A549 (cell line): Measurements from ENCODE around the gene YTHDF2. TPM values are rescaled to one million over a fixed set of nuclear protein-coding genes. Genes with fewer than 3 reads are reported as not detected.
"Not testable (repeated sequence)": the region's sequence is repeated elsewhere in the genome, so short reads cannot be mapped to it uniquely, and the experiment has no call there.

Experiments used
- ATAC-seq, 2 experiments: fragments of 200-7000 bp in 1 of 2; fragments of >200 bp in 1 of 2; cut with Nextera tagmentation in 1 of 2; cut with Tn5 transposase in 1 of 2; 3 replicates each; pipeline versions ENCODE4 v1.8.0 to v1.9.1; 2018 to 2020; ENCODE audit warnings: mild to moderate bottlenecking in 1 of 2, moderate library complexity in 1 of 2
- CTCF ChIA-PET: fragments of 300-600 bp; sonication (Branson Sonifier 250); formaldehyde crosslinking; extraction: SDS; loops from one replicate; lab custom pipeline; 2021; ENCODE audit warnings: antibody characterized with exemption, inconsistent platforms; lab: Yijun Ruan, JAX
- POLR2A ChIA-PET: fragments of 350-600 bp; formaldehyde crosslinking; extraction: SDS; loops from one replicate; lab custom pipeline; 2021; ENCODE audit warnings: antibody characterized with exemption, inconsistent platforms; lab: Yijun Ruan, JAX
- DNase-seq, 2 experiments: peaks; one replicate each; pipeline versions ENCODE4 v3.0.0 to v3.0.0-alpha.2; 2011 to 2016; ENCODE audit warnings: low read depth in 1 of 2, low spot score in 1 of 2
- FAIRE-seq: peaks from 2 replicates; lab custom pipeline; 2011; peaks lifted over from hg19 to GRCh38; lab: Jason Lieb, UNC
- H3K27ac ChIP-seq, 2 experiments: fragments of >200 bp; sonication (Bioruptor Twin); formaldehyde crosslinking; 3 replicates each; pipeline ENCODE4 v1.5.1; 2016 to 2017
- H3K4me1 ChIP-seq: fragments of >200 bp; sonication (Bioruptor Twin); formaldehyde crosslinking; 3 replicates; pipeline ENCODE4 v1.6.1; 2016
- H3K4me2 ChIP-seq: fragments of >200 bp; sonication (Bioruptor Twin); formaldehyde crosslinking; 3 replicates; pipeline ENCODE4 v1.6.1; 2016
- H3K4me3 ChIP-seq: fragments of >200 bp; sonication (Bioruptor Twin); formaldehyde crosslinking; 3 replicates; pipeline ENCODE4 v1.5.1; 2016
- H3K9me3 ChIP-seq: fragments of >200 bp; sonication (Bioruptor Twin); formaldehyde crosslinking; 3 replicates; pipeline ENCODE4 v1.6.1; 2016
- BHLHE40 ChIP-seq: IDR thresholded peaks from 2 replicates; pipeline ENCODE4 v1.6.1; 2012; ENCODE audit warnings: low read depth, low read length, inconsistent platforms
- CBX8 ChIP-seq: fragments of 200-600 bp; sonication (generic); IDR thresholded peaks from 2 replicates; pipeline ENCODE4 v1.6.1; 2016
- CHD2 ChIP-seq: fragments of 150-350 bp; IDR thresholded peaks from 2 replicates; pipeline ENCODE4 v1.6.1; 2014; ENCODE audit warnings: low read length; ENCODE audit not compliant: partially characterized antibody
- E2F6 ChIP-seq: IDR thresholded peaks from 2 replicates; pipeline ENCODE4 v1.6.1; 2012; ENCODE audit warnings: low read depth, borderline replicate concordance
- EP300 ChIP-seq, 2 experiments: fragments of >200 bp; sonication (Bioruptor Twin); formaldehyde crosslinking; IDR thresholded peaks; 2 replicates in 1 of 2; 3 replicates in 1 of 2; pipeline ENCODE4 v1.6.1; 2016 to 2017
- HDAC2 ChIP-seq: fragments of 200-600 bp; sonication (generic); IDR thresholded peaks from 2 replicates; pipeline ENCODE4 v1.6.1; 2016
- HES2 ChIP-seq: fragments of >200 bp; sonication (Bioruptor Twin); formaldehyde crosslinking; IDR thresholded peaks from 2 replicates; pipeline ENCODE4 v1.6.1; 2016
- MAX ChIP-seq: IDR thresholded peaks from 2 replicates; pipeline ENCODE4 v1.6.1; 2012
- NPAS2 ChIP-seq: fragments of 250-450 bp; sonication (Bioruptor Pico); IDR thresholded peaks from 2 replicates; pipeline ENCODE4 v1.8.0; 2022; ENCODE audit warnings: mild to moderate bottlenecking, moderate library complexity, borderline replicate concordance
- NR3C1 ChIP-seq: fragments of >200 bp; sonication (Bioruptor Twin); formaldehyde crosslinking; IDR thresholded peaks from 3 replicates; pipeline ENCODE4 v1.6.1; 2017
- RAD21 ChIP-seq, 2 experiments: fragments of >200 bp in 1 of 2; sonication (Bioruptor Twin) in 1 of 2; formaldehyde crosslinking in 1 of 2; IDR thresholded peaks in 1 of 2; conservative IDR thresholded peaks in 1 of 2; 2 replicates in 1 of 2; 3 replicates in 1 of 2; pipeline ENCODE4 v1.6.1; 2012 to 2018; ENCODE audit warnings: inconsistent platforms in 1 of 2
- REST ChIP-seq: fragments of 200-600 bp; sonication (generic); IDR thresholded peaks from 2 replicates; pipeline ENCODE4 v1.6.1; 2016; ENCODE audit warnings: antibody characterized with exemption, mild to moderate bottlenecking, moderate library complexity
- RFX5 ChIP-seq: fragments of 450-650 bp; IDR thresholded peaks from 2 replicates; pipeline ENCODE4 v1.7.1; 2014; ENCODE audit warnings: antibody characterized with exemption, mild to moderate bottlenecking, moderate library complexity
- RNF2 ChIP-seq: fragments of 200-600 bp; sonication (generic); IDR thresholded peaks from 2 replicates; pipeline ENCODE4 v1.6.1; 2016; ENCODE audit warnings: low read depth, mild to moderate bottlenecking, antibody characterized with exemption, moderate library complexity, borderline replicate concordance
- SMC3 ChIP-seq: fragments of >200 bp; sonication (Bioruptor Twin); formaldehyde crosslinking; IDR thresholded peaks from 3 replicates; pipeline ENCODE4 v1.6.1; 2018; ENCODE audit warnings: inconsistent platforms
- ZC3H11A ChIP-seq: fragments of 450-650 bp; IDR thresholded peaks from 2 replicates; pipeline ENCODE4 v1.6.1; 2014; ENCODE audit warnings: antibody characterized with exemption, mild to moderate bottlenecking
- WGBS: methylation state at CpG from one replicate; pipeline ENCODE4 v1.1.6; 2017; ENCODE audit errors: missing lambda C conversion rate; 5-methylcytosine and 5-hydroxymethylcytosine counted together
- polyA plus RNA-seq, 4 experiments: library from polyadenylated mRNA; depleted of rRNA in 3 of 4; stranded (reverse); fragments of >200 nt; fragmentation: RNase III in 1 of 4; extraction: RNeasy Plus Mini Kit Qiagen cat#74134 plus additional on column Dnase treatment in 1 of 4; gene quantifications; 2 replicates in 3 of 4; 3 replicates in 1 of 4; pipeline ENCODE4 v1.2.3, GENCODE V29; 2011 to 2017
- TF ChIP-seq, protein P1 (sequence below): IDR thresholded peaks from 2 replicates; pipeline ENCODE4 v1.6.1; 2012

YTHDF2 gene
- polyA plus RNA-seq, 2 of the 4 experiments (the other 2 are of a cell fraction): 53.2 to 55.6 TPM

DNA sequence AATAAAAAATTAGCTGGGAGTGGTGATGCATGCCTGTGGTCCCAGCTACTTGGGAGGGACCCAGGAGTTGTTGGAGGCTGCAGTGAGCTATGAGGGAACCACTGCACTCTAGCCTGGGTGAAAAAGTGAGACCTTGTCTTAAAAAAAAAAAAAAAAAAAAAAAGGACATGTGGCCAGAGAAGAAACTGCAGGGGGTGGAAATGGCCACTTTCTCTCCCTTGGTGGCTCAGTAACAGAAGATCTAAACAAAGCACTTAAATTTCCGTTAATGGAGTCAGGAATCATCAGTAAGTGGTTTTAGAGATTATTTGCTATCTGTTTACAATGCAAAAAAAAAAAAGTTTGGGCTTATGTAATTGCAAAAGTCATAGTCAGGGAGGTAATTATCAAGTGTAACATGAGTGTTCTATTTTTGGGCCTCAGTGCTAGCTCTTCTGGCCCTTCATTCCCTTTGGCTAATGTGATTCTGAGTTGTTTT is 55.9 kb downstream of the YTHDF2 start:
- Histone ChIP-seq H3K4me1 (no peaks in the 10 kb centered on the region), H3K9me3 (no peaks in the 10 kb centered on the region), H3K4me2 (no peak overlapping the region), H3K27ac (no peak overlapping the region), H3K4me3 (no peak overlapping the region)
- WGBS: 46% methylated on average over 1 of the region's 1 CpG
- ChIA-PET CTCF (interaction anchor here (0.7 to 2.0 kb wide), 6 partner anchors 8 to 89 kb away, joined by 3 to 8 read pairs (median 4); no protein-coding TSS in a partner anchor), POLR2A (no interaction called here)
- DNase-seq (no peak), FAIRE-seq (no peak), ATAC-seq (peak in 1 of 2 experiments; percentile 44; a peak in 1 of 6 replicates)
- TF ChIP-seq NR3C1 (no peak), HDAC2 (no peak), NPAS2 (CRISPR knock-in tag) (no peak), RFX5 (no peak), E2F6 (no peak), CBX8 (no peak), BHLHE40 (no peak), SMC3 (no peak), REST (no peak), MAX (no peak), EP300 (IDR thresholded peaks at IDR 0.05) (no peak), RNF2 (no peak)
- TF ChIP-seq, protein P1, sequence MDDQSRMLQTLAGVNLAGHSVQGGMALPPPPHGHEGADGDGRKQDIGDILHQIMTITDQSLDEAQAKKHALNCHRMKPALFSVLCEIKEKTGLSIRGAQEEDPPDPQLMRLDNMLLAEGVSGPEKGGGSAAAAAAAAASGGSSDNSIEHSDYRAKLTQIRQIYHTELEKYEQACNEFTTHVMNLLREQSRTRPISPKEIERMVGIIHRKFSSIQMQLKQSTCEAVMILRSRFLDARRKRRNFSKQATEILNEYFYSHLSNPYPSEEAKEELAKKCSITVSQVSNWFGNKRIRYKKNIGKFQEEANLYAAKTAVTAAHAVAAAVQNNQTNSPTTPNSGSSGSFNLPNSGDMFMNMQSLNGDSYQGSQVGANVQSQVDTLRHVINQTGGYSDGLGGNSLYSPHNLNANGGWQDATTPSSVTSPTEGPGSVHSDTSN: no peak

GRCh38 chr1:28794582-28794981 is 57.8 kb downstream of the YTHDF2 start:
- H3K4me3 ChIP-seq, FAIRE-seq, POLR2A ChIA-PET, H3K27ac ChIP-seq, DNase-seq, H3K4me1 ChIP-seq, ATAC-seq, H3K4me2 ChIP-seq, H3K9me3 ChIP-seq: not testable (repeated sequence)
- WGBS: 84% methylated on average over 5 of the region's 5 CpGs
- CTCF ChIA-PET: interaction anchor here (1.3 to 2.1 kb wide), 2 partner anchors 10 to 82 kb away, joined by 3 to 8 read pairs; no protein-coding TSS in a partner anchor

- FAIRE-seq (no peak), ATAC-seq (peak in 1 of 2 experiments; percentile 51; a peak in 3 of 6 replicates), DNase-seq (no peak)
- H3K4me3 ChIP-seq: no peak overlapping the region
- ChIA-PET POLR2A (no interaction called here), CTCF (interaction anchor here (0.5 to 1.8 kb wide), 2 partner anchors 80 to 152 kb away, joined by 3 to 11 read pairs; no protein-coding TSS in a partner anchor)
- no peak overlapping the region for H3K27ac ChIP-seq
- no peaks in the 10 kb centered on the region for H3K9me3 ChIP-seq
- 60% methylated on average over 18 of the region's 18 CpGs for WGBS
- H3K4me1 ChIP-seq: no peaks in the 10 kb centered on the region
- H3K4me2 ChIP-seq: no peak overlapping the region
- no peak for TF ChIP-seq ZC3H11A
- no peak for TF ChIP-seq HES2
- peak in 1 of 2 experiments; percentile 36; a peak in 1 of 5 replicates for TF ChIP-seq RAD21 (conservative IDR thresholded peaks at IDR 0.05 in 1 of 2, IDR thresholded peaks at IDR 0.05 in 1 of 2)
- TF ChIP-seq CHD2: no peak
Observed at GRCh38 chr1:28796352-28797211, 59.8 kb downstream of the YTHDF2 start.
